GM12878 (cell line): Measurements from ENCODE around the gene GJA8. TPM values are rescaled to one million over a fixed set of nuclear protein-coding genes. Genes with fewer than 3 reads are reported as not detected.
A peak's percentile ranks its signal among the peaks of the same experiment; 100 is the strongest.

Experiments used
- ATAC-seq: fragments of 200-7000 bp; cut with Tn5 transposase; 3 replicates; pipeline ENCODE4 v1.9.1; 2020; ENCODE audit warnings: mild to moderate bottlenecking, moderate library complexity
- BruUV-seq: library from RNA; stranded (reverse); fragments of 400-500 nt; replicated peaks from 2 replicates; lab custom pipeline; 2021; lab: Mats Ljungman, UMichigan
- CTCF ChIA-PET: fragments of 300-600 bp; sonication (Branson Sonifier 250); formaldehyde crosslinking; extraction: SDS; loops from one replicate; lab custom pipeline; 2021; ENCODE audit warnings: inconsistent platforms; lab: Yijun Ruan, JAX
- POLR2A ChIA-PET: fragments of 350-600 bp; formaldehyde crosslinking; extraction: SDS; loops from one replicate; lab custom pipeline; 2021; ENCODE audit warnings: inconsistent platforms; lab: Charles Lee
- RAD21 ChIA-PET: fragments of 300-600 bp; sonication (Branson Sonifier 250); formaldehyde crosslinking; loops from one replicate; lab custom pipeline; 2023; ENCODE audit warnings: antibody characterized with exemption; ENCODE audit not compliant: unreplicated experiment; lab: Charles Lee
- SMC1A ChIA-PET: fragments of 300-600 bp; sonication (Branson Sonifier 250); formaldehyde crosslinking; loops from one replicate; lab custom pipeline; 2023; ENCODE audit not compliant: unreplicated experiment, uncharacterized antibody; lab: Charles Lee
- DNase-seq: peaks from one replicate; pipeline ENCODE4 v3.0.0-alpha.2; 2011; ENCODE audit warnings: low read depth, low spot score
- FAIRE-seq: peaks from 3 replicates; lab custom pipeline; 2011; peaks lifted over from hg19 to GRCh38; lab: Jason Lieb, UNC
- H2AFZ ChIP-seq: 2 replicates; pipeline ENCODE4 v1.6.0; 2011; ENCODE audit warnings: low read depth, low read length, control low read depth; ENCODE audit not compliant: control insufficient read depth
- H3K27ac ChIP-seq: 2 replicates; pipeline ENCODE4 v1.5.1; 2011; ENCODE audit warnings: control low read depth; ENCODE audit not compliant: control insufficient read depth, insufficient read depth
- H3K27me3 ChIP-seq, 2 experiments: replicated peaks in 1 of 2; 2 replicates each; pipeline versions ENCODE4 v1.6.0 to v1.6.1; 2011; ENCODE audit warnings: low read length in 1 of 2; ENCODE audit not compliant: control insufficient read depth in 2 of 2, insufficient read depth in 2 of 2
- H3K36me3 ChIP-seq, 2 experiments: 2 replicates each; pipeline ENCODE4 v1.5.1; 2011; ENCODE audit warnings: low read length in 1 of 2; ENCODE audit not compliant: control insufficient read depth in 2 of 2, insufficient read depth in 2 of 2
- H3K4me1 ChIP-seq: 2 replicates; pipeline ENCODE4 v1.6.1; 2011; ENCODE audit warnings: mild to moderate bottlenecking, low read length, moderate library complexity, mixed read lengths; ENCODE audit not compliant: control insufficient read depth, insufficient read depth
- H3K4me2 ChIP-seq: 2 replicates; pipeline ENCODE4 v1.6.0; 2011; ENCODE audit warnings: control low read depth; ENCODE audit not compliant: control insufficient read depth, insufficient read depth
- H3K4me3 ChIP-seq: fragments of 200-600 bp; sonication (generic); 2 replicates; pipeline ENCODE4 v1.5.1; 2016
- H3K79me2 ChIP-seq: 2 replicates; pipeline ENCODE4 v1.6.0; 2011; ENCODE audit warnings: low read length; ENCODE audit not compliant: control insufficient read depth, insufficient read depth
- H3K9ac ChIP-seq: 2 replicates; pipeline ENCODE4 v1.8.0; 2011; ENCODE audit warnings: low read length, control low read depth, mixed read lengths; ENCODE audit not compliant: control insufficient read depth, insufficient read depth
- H3K9me3 ChIP-seq: replicated peaks from 3 replicates; pipeline ENCODE4 v1.5.1; 2011; ENCODE audit warnings: mild to moderate bottlenecking, low read length; ENCODE audit not compliant: control insufficient read depth, insufficient read depth
- H4K20me1 ChIP-seq: 2 replicates; pipeline ENCODE4 v1.6.0; 2011; ENCODE audit not compliant: control insufficient read depth, insufficient read depth
- ASH2L ChIP-seq: fragments of 300-600, 200-600 bp; sonication (generic); IDR thresholded peaks from 2 replicates; pipeline ENCODE4 v1.6.1; 2017; ENCODE audit warnings: low read depth, mild to moderate bottlenecking, borderline replicate concordance
- EGR1 ChIP-seq, 2 experiments: IDR thresholded peaks; 1 replicate in 1 of 2; 2 replicates in 1 of 2; pipeline ENCODE4 v1.6.1; 2011 to 2012; ENCODE audit warnings: low read depth in 2 of 2, low read length in 2 of 2, borderline replicate concordance in 1 of 2, mild to moderate bottlenecking in 1 of 2, moderate library complexity in 1 of 2
- ESRRA ChIP-seq: IDR thresholded peaks from 2 replicates; pipeline ENCODE4 v1.6.1; 2012; ENCODE audit warnings: mild to moderate bottlenecking, low read length, improper control_type of control experiment
- RAD21 ChIP-seq: IDR thresholded peaks from 2 replicates; pipeline ENCODE4 v1.6.1; 2011; ENCODE audit warnings: mild to moderate bottlenecking, low read depth, low read length, moderate library complexity; ENCODE audit not compliant: insufficient read depth
- SMARCA5 ChIP-seq: fragments of 450-650 bp; IDR thresholded peaks from 2 replicates; pipeline ENCODE4 v1.6.1; 2017; ENCODE audit warnings: mild to moderate bottlenecking
- SMC3 ChIP-seq: IDR thresholded peaks from 2 replicates; pipeline ENCODE4 v1.6.1; 2011; ENCODE audit warnings: low read length, improper control_type of control experiment, borderline replicate concordance
- TAF1 ChIP-seq: IDR thresholded peaks from 2 replicates; pipeline ENCODE4 v1.6.1; 2011; ENCODE audit warnings: mild to moderate bottlenecking, low read depth, low read length, borderline replicate concordance
- WGBS: methylation state at CpG from one replicate; pipeline ENCODE4 v1.1.6; 2016; ENCODE audit warnings: low lambda C conversion rate; ENCODE audit not compliant: insufficient replicate concordance, insufficient coverage; ENCODE audit errors: missing lambda C conversion rate; 5-methylcytosine and 5-hydroxymethylcytosine counted together
- in situ Hi-C: fragments of 300-500 bp; cut with MboI; formaldehyde crosslinking; loops from 9 replicates; pipeline ENCODE4 v1.14.3; 2018; ENCODE audit warnings: mixed read lengths
- intact Hi-C: fragments of 100-400 bp; cut with micrococcal nuclease; formaldehyde crosslinking; loops from one replicate; pipeline ENCODE4 v1.14.2; 2022; ENCODE audit not compliant: unreplicated experiment
- polyA plus RNA-seq, 11 experiments: library from polyadenylated mRNA; depleted of rRNA in 4 of 11; unstranded in 6 of 11; stranded (reverse) in 5 of 11; fragments of >200 nt; fragmentation: Nextera tagmentation in 4 of 11; fragmentation: Illumina TruSeq in 1 of 11; extraction: Ambion mirVana in 4 of 11; extraction: Trizol in 1 of 11; gene quantifications; 1 replicate in 1 of 11; 2 replicates in 10 of 11; pipeline versions ENCODE4 v1.2.1 to v1.2.3, GENCODE V29; 2011 to 2016; ENCODE audit warnings: inconsistent platforms in 2 of 11, missing spikeins in 2 of 11, low read depth in 1 of 11
- total RNA-seq, 4 experiments: library from RNA; depleted of rRNA in 3 of 4; stranded (reverse); fragments of >200 nt in 3 of 4; fragmentation: Illumina TruSeq in 1 of 4; extraction: Trizol in 1 of 4; gene quantifications; 2 replicates each; pipeline versions ENCODE4 v1.2.1 to v1.2.3, GENCODE V29; 2013 to 2021
- TF ChIP-seq, protein P1 (sequence below): fragments of 150-350 bp; IDR thresholded peaks from 2 replicates; pipeline ENCODE4 v1.6.1; 2016; ENCODE audit warnings: low read depth, low read length
- TF ChIP-seq, protein P2 (sequence below), 3 experiments: IDR thresholded peaks in 2 of 3; conservative IDR thresholded peaks in 1 of 3; 2 replicates each; pipeline ENCODE4 v1.5.1; 2011; ENCODE audit warnings: low read depth in 3 of 3, low read length in 3 of 3, mild to moderate bottlenecking in 3 of 3, control low read depth in 2 of 3, moderate library complexity in 2 of 3, inconsistent platforms in 1 of 3, mixed read lengths in 1 of 3; ENCODE audit not compliant: control insufficient read depth in 2 of 3, insufficient read depth in 1 of 3; ENCODE audit errors: extremely low read depth in 1 of 3

GJA8 gene
- total and polyA plus RNA-seq, 10 of the 15 experiments (the other 5 are each of a cell fraction or from before 2014, with no cell fraction given): not detected

DNA sequence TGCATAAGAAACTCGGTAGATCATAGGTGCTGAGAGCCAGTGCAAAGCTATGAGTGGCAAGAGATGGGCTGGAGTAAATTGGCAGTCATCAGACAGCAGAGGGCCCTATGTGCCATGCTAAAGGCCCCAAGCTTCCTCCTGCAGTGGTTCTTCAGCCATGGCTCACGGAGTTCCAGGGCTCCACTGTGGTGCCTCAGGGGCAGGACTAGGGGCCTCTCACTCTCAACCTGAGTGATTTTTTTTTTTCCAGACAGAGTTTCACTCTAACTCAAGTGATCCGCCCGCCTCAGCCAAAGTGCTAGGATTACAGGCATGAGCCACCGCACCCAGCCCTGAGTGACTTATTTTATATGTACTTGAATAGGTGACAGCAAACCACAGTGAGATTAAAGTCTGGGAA lies 10.4 kb upstream of the GJA8 start (continued):
- TF ChIP-seq, protein P1, sequence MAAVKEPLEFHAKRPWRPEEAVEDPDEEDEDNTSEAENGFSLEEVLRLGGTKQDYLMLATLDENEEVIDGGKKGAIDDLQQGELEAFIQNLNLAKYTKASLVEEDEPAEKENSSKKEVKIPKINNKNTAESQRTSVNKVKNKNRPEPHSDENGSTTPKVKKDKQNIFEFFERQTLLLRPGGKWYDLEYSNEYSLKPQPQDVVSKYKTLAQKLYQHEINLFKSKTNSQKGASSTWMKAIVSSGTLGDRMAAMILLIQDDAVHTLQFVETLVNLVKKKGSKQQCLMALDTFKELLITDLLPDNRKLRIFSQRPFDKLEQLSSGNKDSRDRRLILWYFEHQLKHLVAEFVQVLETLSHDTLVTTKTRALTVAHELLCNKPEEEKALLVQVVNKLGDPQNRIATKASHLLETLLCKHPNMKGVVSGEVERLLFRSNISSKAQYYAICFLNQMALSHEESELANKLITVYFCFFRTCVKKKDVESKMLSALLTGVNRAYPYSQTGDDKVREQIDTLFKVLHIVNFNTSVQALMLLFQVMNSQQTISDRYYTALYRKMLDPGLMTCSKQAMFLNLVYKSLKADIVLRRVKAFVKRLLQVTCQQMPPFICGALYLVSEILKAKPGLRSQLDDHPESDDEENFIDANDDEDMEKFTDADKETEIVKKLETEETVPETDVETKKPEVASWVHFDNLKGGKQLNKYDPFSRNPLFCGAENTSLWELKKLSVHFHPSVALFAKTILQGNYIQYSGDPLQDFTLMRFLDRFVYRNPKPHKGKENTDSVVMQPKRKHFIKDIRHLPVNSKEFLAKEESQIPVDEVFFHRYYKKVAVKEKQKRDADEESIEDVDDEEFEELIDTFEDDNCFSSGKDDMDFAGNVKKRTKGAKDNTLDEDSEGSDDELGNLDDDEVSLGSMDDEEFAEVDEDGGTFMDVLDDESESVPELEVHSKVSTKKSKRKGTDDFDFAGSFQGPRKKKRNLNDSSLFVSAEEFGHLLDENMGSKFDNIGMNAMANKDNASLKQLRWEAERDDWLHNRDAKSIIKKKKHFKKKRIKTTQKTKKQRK: no peak
- peak; percentile 10; the same call in 1 of the 2 replicates for TF ChIP-seq SMC3
- TF ChIP-seq ASH2L: no peak
- no peak for TF ChIP-seq SMARCA5
- no peak for TF ChIP-seq EGR1 (IDR thresholded peaks at IDR 0.05; ENCODE audit: borderline replicate concordance in 1 of 2, low read depth in 2 of 2, low read length in 2 of 2)
- TF ChIP-seq, all 136 proteins: peak for 3

DNA sequence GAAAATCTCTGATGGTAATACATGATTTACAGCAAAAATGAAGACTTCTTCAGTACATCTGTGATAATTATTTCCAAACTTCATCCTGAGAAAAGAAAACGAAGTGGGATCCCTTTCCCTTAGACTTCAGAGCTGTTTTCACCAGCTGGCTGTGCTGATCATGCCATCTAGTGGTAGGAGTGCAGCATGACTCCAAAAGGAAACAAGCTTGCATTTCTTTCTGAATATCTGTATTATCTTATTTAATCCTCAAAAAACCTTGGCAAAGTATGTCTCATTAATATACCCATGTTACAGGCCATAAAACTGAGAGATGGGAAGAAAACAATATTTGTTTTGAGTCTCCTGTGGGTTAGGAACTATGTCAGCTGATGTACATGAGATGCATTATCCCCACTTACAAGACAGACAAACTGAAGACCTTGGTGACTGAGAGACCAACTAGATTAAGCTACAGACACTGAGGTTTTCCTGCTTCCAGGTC lies 9.8 kb upstream of the GJA8 start:
- intact Hi-C loops: loop anchor here (1.0 to 10.0 kb wide), 4 partner anchors 168 to 620 kb away; no protein-coding TSS in a partner anchor
- no peaks in the 10 kb centered on the region for H4K20me1 ChIP-seq
- POLR2A ChIA-PET: interaction anchor here (0.7 kb wide), 1 partner anchor 252 kb away, joined by 4 read pairs; no protein-coding TSS in a partner anchor
- H3K4me2 ChIP-seq: no peak overlapping the region
- SMC1A ChIA-PET: interaction anchor here (0.8 to 1.6 kb wide), 6 partner anchors 22 to 400 kb away, joined by 3 to 8 read pairs (median 4); no protein-coding TSS in a partner anchor
- DNase-seq (no peak), FAIRE-seq (peak; percentile 93), ATAC-seq (peak; percentile 57)
- no peaks in the 10 kb centered on the region for H3K79me2 ChIP-seq
- RAD21 ChIA-PET: interaction anchor here (0.5 to 1.6 kb wide), 8 partner anchors 9 to 620 kb away, joined by 3 to 6 read pairs (median 3); no protein-coding TSS in a partner anchor
- no peak overlapping the region for H3K4me3 ChIP-seq
- no peak overlapping the region for H3K27ac ChIP-seq
- no peak overlapping the region for H2AFZ ChIP-seq
- in situ Hi-C loops: loop anchor here (5.0 kb wide), 3 partner anchors 255 to 615 kb away; no protein-coding TSS in a partner anchor
- no peaks in the 10 kb centered on the region for H3K36me3 ChIP-seq
- CTCF ChIA-PET: interaction anchor here (0.7 to 2.8 kb wide), 35 partner anchors 9 to 651 kb away, joined by 3 to 52 read pairs (median 3); partner anchors contain the start of gene GJA8
- H3K4me1 ChIP-seq: no peaks in the 10 kb centered on the region
- no TSS peak for BruUV-seq
- H3K9me3 ChIP-seq: no peaks in the 10 kb centered on the region
- TF ChIP-seq SMC3 (peak; percentile 73), TAF1 (no peak), RAD21 (peak; percentile 83), ESRRA (no peak)
- TF ChIP-seq, protein P2, sequence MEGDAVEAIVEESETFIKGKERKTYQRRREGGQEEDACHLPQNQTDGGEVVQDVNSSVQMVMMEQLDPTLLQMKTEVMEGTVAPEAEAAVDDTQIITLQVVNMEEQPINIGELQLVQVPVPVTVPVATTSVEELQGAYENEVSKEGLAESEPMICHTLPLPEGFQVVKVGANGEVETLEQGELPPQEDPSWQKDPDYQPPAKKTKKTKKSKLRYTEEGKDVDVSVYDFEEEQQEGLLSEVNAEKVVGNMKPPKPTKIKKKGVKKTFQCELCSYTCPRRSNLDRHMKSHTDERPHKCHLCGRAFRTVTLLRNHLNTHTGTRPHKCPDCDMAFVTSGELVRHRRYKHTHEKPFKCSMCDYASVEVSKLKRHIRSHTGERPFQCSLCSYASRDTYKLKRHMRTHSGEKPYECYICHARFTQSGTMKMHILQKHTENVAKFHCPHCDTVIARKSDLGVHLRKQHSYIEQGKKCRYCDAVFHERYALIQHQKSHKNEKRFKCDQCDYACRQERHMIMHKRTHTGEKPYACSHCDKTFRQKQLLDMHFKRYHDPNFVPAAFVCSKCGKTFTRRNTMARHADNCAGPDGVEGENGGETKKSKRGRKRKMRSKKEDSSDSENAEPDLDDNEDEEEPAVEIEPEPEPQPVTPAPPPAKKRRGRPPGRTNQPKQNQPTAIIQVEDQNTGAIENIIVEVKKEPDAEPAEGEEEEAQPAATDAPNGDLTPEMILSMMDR (IDR thresholded peaks at IDR 0.05 in 2 of 3, conservative IDR thresholded peaks at IDR 0.05 in 1 of 3; ENCODE audit: control insufficient read depth in 2 of 3, extremely low read depth in 1 of 3, insufficient read depth in 1 of 3, low read depth in 3 of 3, low read length in 3 of 3): peak; percentile 88 to 98 (median 94)
- no peak overlapping the region for H3K9ac ChIP-seq
- H3K27me3 ChIP-seq: no peaks in the 10 kb centered on the region
- 0% methylated on average over 1 of the region's 1 CpG for WGBS
